ENCODE data around the gene RFX4.
A peak's percentile ranks its signal among the peaks of the same experiment; 100 is the strongest.

The RFX4 gene

GRCh38 chr12:106767954-106768822 lies 185.4 kb downstream of the RFX4 start:
- DNase-seq = no peak

GRCh38 chr12:106769078-106769477 lies 186.3 kb downstream of the RFX4 start:
- no peak for DNase-seq

DNA sequence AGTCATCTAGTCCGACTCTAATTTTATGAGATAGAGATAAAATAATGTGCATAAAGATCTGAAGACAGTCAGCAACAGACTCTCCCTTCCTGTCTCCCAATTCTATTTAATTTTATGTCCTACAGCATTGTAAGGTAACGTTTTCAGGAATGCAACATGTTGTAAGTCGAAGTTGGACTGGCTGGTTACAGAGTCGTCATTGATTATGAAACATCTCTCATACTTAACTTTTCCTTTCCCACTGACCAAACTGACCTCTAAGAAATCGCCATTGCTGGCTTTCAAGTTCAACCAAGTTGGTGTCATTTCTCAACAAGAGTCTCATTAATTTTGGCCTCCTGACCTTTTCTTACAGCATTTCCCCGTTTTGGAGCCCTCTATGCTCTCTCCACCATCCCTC lies 186.7 kb downstream of the RFX4 start:
- DNase-seq = no peak

GRCh38 chr12:106771425-106771824 lies 188.6 kb downstream of the RFX4 start:
- DNase-seq = no peak

DNA sequence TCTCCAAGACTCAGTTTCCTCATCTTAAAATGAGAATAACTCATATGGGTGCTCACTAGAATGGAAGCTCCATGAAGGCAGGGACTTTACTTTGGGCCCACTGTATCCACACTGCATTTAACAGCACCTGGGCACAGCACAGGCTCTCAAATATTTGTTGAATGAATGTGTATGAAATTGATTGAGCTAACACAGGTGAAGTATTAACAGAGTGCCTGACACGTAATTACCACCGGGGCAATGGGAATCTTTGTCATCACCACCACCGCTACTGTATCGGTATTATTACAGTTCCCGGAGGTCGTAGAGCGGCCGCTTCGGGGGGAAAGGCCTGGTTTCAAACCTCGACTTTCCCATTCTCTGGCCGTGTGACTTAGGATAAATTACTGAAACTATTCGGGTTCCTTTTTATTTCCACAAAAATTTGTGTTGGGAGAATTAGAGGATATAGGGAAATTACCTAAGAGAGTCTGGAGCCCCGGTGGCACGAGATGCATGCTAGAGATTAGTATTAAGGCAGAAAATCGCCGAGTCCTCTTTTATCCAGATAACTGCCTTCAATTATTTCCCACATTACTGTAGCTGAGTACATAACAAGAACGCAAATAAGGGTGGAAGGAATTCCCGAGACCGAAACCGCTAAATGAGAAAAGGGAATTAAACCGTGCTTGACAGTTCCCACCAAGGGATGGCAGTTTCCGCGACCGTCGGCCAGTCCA lies 190.6 kb downstream of the RFX4 start:
- DNase-seq = no peak

DNA sequence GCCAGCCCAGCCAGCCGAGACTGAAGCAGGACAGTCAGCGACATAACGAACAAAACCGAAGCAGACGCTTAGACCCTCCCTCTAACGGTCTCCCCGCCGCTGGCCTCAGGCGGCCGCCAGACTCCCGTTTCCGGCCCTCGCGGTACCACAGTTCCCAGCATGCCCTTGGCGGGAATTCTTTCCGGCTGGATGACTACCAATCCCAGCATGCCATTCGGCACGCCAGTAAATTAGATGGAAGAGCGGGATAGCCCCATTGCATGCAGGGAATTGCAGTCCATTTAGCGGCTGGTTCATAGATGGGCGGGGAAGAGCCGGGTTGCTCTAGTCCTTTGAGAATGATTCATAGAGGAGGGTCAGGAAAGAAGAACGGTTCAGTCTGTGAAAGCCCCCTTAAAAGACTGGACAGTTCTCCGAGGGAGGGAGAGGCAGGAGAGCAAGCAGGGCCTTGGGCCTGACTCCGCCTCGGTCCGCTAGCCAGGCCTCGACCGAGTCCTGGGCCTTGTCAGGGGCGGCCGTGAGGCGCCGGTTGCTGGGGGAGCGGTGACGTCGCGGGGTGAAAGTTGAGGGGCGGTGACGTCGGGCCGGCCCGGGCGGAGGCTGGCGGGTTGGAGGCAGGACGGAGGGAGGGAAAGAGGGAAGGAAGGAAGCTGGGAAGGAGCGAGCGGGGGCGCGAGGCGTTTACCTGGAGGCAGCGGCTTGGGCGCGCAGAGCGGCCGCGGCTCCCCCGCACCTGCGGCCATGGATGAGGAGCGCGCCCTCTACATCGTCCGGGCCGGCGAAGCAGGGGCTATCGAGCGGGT lies 191.4 kb downstream of the RFX4 start, which contains the start of gene RIC8B:
RIC8B (plus strand) TSS at position 678 of the 803 bp plus-strand sequence; CDS start at position 742, 64 bp downstream.
- peak; percentile 97 for DNase-seq

- DNase-seq = no peak
Measured at GRCh38 chr12:106774808-106775524, 192.2 kb downstream of the RFX4 start.

GRCh38 chr12:106776897-106777296 lies 194.1 kb downstream of the RFX4 start:
- no peak for DNase-seq

GRCh38 chr12:106780010-106780631 lies 197.3 kb downstream of the RFX4 start:
- no peak for DNase-seq

GRCh38 chr12:106782619-106783018 lies 199.8 kb downstream of the RFX4 start:
- DNase-seq = no peak

DNA sequence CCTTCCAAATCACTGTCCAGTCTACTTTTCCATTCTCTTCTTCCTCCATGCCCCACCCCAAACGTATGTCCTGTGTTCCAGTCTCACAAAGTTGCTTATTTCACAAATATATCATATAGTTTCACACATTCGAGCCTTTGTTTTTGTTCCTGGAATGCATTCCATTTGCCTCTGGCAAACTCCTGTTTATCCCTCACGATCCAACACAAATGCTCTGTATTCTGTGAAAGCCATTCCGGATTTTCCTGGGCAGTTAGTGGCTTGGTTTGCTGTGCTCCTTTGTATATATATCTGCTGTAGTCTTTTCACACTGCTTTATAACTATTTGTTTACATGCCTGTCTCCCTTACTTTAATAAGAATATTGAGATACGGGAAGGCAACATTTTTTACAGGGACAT lies 200.7 kb downstream of the RFX4 start:
- no peak for DNase-seq

GRCh38 chr12:106790020-106790419 lies 207.2 kb downstream of the RFX4 start:
- peak; percentile 60 for DNase-seq

- peak; percentile 88 for DNase-seq
Measured at GRCh38 chr12:106791531-106791930, 208.7 kb downstream of the RFX4 start.

DNA sequence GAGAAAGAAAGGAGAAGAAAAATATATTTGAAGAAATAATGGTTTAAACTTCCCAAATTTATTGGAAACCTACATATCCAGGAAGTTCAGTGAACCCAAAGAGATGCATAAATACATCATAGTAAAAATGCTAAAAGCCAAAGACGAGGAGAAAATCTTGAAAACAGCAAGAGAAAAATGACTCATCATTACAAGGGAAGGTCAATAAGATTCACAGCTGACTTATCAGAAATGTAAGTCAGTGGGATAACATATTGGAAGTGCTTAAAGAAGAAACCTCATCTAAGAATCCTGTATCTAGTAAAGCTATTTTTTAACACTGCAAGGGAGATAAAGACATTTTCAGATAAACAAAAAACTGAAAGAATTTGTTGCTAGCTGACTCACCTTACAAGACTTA lies 211.6 kb downstream of the RFX4 start:
- no peak for DNase-seq

DNA sequence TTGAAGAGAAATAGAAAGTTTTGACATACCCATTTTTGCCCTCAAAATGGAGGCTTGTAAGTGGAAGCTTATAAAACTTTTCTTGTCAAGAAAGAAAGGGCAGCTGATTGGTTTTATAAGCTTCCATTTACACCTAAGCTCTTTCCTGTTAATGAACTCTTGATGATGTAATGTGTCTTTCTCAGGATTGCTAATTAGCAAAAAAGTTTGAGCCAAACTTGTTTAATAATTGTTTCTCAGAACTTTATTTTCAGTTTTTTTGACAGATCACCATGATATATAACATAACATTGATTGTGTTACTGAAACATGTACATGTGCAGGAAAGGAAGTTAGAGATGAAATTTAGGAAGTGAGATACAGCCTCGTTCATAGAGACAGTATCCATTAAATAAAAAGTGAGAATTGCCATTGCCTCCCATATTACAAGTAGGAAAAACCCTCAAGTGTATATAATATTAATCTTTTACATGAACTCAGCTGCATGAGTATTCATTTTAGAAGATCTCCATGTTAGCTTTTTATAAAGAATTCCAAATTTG lies 218.4 kb downstream of the RFX4 start:
- no peak for DNase-seq

- no peak for DNase-seq
Measured at GRCh38 chr12:106801830-106802533, 219.2 kb downstream of the RFX4 start.

DNA sequence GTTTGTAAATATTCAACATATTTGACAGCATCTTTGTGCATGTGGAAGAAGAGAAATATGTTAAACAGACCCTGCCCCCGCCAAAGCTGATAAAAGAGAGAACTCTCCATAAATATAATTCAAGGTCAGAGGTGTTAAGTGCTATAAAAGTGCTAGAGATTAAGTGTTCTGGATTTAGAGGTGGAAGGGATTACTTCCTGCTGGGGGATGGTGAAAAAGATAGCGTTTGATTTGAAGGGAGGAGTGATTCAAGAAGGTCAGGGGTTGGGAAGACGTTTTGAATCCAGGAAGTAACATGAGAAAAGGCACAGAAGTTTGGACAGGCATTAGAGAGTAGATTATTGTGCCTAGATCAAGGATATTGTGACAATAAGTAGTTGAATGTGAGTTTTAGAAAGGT lies 221.9 kb downstream of the RFX4 start:
- no peak for DNase-seq
